ENCODE results near the gene TCP10L.

GRCh38 chr21:32523988-32524719 is 61.2 kb downstream of the TCP10L start:
- TF ChIP-seq EZH2phosphoT487 (IDR thresholded peaks at IDR 0.05; ENCODE audit: insufficient read depth, low read depth) (no peak), EZH2 (IDR thresholded peaks at IDR 0.05; ENCODE audit: insufficient read depth, poor library complexity, severe bottlenecking) (no peak)

All from GM23248 (cell line).